GM12801 (cell line): ENCODE data around the gene SH2B2.

Experiments used
- TF ChIP-seq, protein P1 (sequence below): IDR thresholded peaks from one replicate; pipeline ENCODE4 v1.5.1; 2011; ENCODE audit warnings: control low read depth; ENCODE audit not compliant: insufficient read length; ENCODE audit errors: extremely low read depth

Gene SH2B2

DNA sequence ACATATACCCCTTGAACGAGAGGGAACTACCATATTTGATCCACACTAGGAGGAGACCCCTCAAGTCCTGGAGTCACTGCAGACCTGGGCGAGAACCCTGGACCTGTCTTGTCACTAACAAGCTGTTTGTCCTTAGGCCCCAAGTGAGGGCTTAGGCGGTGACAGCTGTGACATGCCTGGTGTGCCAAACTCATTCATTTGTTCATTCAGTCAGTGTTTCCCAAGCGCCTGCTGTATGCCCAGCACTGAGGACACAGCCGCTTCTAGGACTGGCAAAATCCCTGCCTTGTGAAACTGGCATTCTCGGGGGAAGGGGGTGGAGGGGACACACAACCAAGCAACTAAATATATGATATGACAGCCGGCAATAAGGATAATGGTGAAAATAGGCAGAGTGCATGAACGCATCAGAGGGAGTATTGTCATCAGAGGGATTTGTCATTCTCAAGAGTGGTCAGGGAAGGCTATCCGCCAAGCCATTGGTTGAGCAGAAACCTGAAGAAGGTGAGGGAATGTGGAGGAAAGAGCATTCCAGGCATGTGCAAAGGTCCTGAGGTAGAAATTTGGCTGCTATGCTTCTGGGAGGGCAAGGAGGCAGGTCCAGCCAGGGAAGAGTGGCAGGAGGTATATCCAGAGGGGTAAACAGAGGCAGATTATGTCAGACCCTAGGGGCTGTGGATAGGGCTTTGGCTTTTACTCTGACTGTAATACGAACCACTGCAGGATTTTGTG, 11.0 kb downstream of the SH2B2 start:
- TF ChIP-seq, protein P1, sequence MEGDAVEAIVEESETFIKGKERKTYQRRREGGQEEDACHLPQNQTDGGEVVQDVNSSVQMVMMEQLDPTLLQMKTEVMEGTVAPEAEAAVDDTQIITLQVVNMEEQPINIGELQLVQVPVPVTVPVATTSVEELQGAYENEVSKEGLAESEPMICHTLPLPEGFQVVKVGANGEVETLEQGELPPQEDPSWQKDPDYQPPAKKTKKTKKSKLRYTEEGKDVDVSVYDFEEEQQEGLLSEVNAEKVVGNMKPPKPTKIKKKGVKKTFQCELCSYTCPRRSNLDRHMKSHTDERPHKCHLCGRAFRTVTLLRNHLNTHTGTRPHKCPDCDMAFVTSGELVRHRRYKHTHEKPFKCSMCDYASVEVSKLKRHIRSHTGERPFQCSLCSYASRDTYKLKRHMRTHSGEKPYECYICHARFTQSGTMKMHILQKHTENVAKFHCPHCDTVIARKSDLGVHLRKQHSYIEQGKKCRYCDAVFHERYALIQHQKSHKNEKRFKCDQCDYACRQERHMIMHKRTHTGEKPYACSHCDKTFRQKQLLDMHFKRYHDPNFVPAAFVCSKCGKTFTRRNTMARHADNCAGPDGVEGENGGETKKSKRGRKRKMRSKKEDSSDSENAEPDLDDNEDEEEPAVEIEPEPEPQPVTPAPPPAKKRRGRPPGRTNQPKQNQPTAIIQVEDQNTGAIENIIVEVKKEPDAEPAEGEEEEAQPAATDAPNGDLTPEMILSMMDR, result no peak

DNA sequence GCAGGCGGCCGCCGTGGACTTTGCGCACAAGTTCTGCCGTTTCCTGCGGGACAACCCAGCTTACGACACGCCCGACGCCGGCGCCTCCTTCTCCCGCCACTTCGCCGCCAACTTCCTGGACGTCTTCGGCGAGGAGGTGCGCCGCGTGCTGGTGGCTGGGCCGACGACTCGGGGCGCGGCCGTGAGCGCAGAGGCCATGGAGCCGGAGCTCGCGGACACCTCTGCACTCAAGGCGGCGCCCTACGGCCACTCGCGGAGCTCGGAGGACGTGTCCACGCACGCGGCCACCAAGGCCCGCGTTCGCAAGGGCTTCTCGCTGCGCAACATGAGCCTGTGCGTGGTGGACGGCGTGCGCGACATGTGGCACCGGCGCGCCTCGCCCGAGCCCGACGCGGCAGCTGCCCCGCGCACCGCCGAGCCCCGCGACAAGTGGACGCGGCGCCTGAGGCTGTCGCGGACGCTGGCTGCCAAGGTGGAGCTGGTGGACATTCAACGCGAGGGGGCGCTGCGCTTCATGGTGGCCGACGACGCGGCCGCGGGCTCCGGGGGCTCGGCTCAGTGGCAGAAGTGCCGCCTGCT, 14.1 kb downstream of the SH2B2 start:
- TF ChIP-seq, protein P1, result no peak

DNA sequence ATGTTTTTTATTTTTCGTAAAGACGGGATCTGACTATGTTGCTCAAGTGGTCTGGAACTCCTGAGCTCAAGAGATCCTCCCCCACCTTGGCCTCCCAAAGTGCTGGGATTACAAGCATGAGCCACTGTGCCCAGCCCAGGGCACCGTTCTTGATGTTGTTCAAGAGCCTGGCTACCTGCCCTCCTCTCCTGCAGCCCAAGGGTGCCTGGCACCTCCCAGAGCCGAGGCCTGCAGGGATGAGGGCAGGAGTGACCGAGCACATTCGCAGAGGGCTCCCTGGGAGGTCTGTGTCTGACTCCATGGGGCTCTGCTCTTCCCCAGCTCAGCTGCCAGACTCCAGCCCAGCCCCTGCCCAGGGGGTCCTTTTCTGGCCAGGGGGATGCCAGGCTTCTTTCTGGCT, 15.4 kb downstream of the SH2B2 start:
- TF ChIP-seq, protein P1, result no peak

DNA sequence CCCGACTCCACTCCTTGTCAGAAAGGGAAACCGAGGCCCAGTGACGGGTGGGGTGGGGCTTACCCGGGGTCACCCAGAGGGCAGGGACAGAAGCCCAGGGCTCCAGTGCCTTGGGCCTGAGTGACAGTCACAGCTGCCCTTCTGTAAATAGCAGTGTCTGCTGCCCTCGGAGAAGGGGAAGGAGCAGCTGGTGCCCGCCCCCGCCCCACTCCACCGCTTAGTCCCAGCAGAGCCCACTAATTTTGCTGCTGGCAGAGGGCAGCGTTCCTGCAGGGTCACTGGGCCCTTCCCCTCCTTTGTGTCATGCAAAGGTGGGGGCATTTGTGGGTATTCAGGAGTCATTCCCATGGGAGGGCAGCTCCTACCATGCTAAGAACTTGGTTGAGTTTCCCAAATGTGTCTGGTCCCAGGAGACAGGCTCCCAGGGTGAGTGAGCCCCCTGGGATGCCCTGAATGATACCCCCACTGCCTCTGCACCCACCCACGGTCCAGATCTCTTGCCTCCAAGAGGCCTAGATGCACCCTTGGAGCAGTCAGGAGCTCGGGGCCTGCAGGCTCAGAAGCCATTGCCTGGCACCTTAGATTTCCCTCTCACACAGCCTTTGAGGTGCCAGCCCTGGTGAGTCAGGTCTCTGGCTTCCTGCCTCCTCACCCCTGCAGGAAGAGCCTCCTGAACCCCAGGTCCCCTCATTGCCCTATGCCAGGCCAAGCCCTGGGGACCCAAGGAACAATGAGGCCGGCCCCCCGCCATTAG, 17.2 kb downstream of the SH2B2 start:
- TF ChIP-seq, protein P1, result no peak

DNA sequence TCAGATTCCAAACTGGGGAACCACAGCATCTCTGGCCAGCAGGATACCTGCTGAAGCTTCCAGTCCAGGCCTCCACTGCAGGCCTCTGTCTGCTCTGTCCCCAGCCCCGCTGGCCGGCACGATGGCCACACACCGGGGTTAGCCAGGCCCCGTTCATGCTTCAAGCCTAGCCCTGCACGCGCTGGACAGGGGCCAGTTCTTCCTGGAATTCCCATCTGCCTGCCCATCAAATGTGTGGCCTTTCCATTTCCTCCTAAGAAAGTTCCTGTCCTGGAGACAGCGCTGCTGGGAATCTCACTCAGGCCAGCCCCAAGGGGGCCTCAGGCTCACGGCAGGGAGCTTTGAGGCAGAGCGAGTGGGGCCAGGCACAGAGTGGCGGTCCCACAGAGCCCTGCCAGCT, 18.0 kb downstream of the SH2B2 start:
- TF ChIP-seq, protein P1, result no peak

- TF ChIP-seq, protein P1, result no peak
These were observed 19.0 kb downstream of the SH2B2 start for GRCh38 chr7:102305414-102306268.
